Putamen (tissue), 1 donor: ENCODE data around the gene CLSTN3.

Source experiments
- DNase-seq: peaks from one replicate; pipeline ENCODE4 v3.0.0-alpha.2; 2016; ENCODE audit warnings: low spot score

Gene CLSTN3

DNA sequence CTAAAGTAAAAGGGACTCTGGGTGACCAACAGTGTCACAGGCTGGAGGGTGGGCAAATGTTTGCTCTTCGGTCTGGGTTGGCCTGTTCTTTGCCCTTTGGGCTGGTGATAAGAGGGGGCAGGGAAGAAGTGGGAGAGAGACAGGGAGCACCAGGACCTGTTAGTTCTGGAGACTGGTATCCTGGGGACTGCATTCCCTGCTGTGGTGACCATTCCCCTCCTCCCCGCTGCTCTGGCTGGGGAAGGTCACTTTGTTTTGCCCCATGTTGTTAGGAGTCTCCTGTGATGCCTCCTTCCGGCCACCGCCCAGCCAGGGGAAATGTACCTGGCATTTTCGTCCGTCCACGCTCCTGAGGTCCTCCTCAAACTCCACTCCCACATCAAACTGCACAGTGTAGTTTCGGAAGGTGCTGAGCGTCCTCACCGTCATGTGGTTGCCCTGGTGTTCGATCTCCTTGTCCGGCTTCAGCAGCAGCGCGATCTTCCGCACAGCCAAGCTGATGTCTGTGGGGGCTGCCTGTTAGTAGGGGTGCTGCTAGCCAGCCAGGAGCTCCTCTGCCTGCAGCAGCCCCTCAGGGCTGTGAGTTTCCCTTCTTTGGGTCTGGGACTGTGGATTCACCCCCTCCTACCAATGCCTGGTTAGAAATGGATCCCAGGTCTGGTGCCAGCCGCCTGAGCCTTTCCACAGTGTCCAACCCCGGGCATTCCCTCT, 2.1 kb upstream of the CLSTN3 start:
- DNase-seq: no peak

DNA sequence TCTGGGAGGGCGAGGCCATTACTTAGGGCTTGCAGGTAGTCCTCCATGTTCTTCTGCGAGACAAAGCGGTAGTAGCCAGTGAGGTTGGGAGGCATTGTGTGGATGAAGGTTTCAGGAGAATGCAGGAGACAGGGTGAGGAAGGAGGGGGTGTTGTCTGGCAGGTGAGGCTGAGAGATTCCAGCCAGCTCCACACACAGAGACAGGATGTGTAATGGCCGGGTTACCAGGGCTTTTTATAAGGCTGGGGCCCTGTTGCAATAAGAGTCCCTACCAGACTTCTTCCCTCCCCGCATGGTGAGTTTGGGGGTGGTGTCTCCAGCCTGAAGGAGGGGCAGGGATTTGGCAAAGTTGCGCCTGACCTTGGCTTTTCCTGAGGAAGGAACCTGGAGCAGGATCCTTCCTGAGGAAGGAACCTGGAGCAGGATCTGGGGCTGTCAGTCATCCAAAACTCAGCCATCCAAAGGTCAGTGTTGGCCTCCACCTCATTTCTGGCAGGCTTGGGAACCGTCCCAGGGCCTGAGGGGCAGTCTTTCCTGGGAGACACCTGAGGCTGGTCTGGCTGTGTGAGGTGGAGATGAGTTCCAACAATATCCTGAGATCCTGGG, 1.4 kb upstream of the CLSTN3 start, which contains the start of gene RBP5:
RBP5 (minus strand) TSS at position 209 of the 606 bp plus-strand sequence; CDS start at position 95, 114 bp downstream.
- DNase-seq: no peak

DNA sequence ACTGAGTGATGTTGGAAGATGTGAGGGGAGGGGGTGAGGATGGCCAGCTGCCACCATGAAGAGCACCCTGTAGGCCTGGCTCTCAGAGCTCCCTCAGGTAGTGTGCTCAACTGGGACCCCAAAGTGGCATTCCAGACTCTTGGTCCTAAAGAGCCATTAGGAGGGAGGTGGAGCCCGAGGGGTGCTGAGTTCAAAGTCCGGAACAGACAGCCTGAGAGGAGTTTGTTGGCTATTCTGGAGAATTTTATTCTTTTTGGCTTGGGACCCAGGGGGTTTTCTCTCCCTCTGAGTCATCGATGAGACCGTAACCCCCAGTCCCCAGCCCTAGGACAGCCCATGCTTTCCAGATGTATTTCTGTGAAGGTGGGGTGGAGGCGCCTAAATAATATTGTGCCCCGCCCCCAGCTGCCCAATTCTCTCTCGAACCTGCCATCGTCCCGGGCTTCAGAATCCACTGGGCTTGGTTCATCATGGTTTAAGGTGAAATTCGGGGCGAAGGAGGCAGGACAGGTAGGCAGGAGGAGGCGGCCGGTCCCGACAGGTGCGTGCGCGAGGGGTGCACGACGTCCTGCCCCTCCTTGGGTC, 792 bp upstream of the CLSTN3 start:
- no peak for DNase-seq

DNA sequence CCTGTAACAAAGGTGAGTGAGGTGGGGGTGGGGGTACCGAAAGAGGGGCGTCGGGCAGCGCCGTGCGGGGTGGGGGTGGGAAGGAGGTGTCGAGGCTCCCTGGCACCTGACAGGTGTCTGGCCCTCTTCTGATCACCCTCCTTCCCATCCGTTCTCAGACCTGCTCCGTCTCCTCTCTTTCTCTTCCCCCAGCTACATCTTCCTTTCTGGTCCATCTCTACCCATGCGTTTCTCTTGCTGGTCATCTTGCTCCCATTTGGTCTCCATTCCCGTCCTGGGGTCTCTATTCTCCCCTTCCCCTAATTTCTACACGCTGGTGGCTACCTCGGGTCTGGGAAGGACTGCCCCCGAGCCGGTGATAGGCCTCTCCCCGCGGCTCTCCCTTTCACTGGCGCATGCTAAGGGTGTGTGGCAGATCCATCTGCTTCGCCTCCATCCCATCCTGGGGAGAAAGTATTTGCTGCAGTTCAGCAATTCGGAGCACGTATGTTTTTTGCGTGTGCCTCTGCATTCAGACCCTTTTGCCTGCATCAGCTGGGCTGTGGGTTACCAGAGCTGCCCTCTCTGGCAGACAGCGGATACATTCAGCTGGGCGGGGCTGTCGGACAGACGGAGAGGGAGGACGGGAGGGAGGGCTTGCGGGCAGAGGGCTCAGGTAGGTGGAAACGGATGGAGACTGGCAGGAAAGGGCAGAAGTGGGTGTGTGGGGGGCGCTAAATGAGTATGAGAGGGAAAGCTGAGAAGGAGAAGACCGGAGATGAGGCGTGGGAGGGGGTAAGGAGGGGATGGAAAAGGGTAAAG, 730 bp downstream of the CLSTN3 start:
- no peak for DNase-seq

DNA sequence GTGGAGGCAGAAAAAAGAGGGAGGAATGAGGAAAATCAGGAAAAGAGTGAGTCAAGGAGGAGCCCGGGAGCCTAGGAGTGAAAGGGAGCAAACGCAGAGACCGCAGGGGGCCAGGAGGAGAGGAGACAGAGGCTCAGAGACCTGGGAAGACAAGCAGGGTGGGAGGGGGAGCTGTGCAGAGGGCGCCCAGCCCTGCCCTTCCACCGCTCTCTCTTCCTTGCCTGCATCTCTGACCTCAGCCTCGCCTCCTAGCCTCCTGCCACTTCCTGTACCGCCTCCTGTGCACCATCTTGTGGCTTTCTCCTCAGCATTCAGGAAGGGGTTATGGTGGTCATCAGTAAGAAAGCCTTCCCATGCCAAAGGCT, 1.3 kb downstream of the CLSTN3 start:
- DNase-seq: no peak

DNA sequence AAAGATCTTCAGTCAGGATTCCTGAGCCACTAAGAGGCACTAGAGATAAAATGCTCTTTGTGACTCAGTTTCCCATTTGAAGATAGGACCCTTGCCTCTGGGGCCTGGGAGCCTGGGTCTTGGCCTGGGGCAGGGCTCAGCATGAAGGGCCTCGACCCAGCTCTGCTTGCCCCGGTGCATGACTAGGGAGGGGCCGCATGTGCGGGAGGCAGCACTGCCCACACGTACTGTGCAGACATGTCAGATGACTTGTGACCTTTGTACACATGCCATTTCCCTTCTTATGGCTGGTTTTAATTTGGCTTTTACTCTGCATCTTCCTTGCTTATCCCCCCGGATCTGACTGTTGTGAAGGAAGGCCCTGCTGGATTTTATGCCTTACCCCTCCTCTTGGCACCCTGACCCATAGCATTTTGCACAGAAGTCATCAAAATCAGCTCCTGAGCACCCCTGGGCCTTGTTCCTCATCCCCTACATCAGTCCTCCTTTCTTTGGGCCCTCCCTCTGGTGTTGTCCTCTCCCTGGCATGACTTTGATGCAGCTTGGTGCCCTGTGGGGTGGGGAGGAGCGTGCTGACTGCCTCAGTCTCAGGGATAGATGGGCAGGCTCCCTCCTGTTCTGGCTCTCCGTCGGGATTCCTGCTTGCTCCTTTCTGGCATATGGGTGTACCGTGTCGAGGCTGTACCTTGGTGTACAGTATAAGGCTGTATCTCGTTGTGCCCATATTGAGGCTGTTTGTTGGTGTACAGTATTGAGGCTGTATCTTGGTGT, 4.4 kb downstream of the CLSTN3 start:
- no peak for DNase-seq

DNA sequence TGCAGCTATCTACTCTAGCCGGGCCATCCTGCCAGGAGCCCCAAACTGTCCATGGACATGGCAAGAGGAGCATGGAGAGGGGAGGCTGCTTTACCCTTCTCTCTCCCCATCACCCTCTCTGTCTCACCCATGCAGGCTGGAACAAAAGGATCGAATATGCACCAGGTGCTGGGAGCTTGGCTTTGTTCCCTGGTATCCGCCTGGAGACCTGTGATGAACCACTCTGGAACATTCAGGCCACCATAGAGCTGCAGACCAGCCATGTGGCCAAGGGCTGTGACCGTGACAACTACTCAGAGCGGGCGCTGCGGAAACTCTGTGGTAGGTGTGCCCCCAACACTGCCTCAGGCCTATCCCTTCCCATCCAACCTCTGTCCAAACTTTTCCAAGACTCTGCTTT, 5.9 kb downstream of the CLSTN3 start:
- DNase-seq: no peak

DNA sequence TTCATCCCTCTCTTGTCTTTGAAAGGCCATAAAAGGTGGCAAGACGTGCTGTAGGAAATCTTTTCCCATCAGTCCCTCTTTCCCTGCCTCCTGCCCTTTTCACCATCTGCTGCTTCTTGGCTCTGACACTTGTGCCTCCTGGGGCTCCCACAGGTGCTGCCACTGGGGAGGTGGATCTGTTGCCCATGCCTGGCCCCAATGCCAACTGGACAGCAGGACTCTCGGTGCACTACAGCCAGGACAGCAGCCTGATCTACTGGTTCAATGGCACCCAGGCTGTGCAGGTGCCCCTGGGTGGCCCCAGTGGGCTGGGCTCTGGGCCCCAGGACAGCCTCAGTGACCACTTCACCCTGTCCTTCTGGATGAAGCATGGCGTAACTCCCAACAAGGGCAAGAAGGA, 6.5 kb downstream of the CLSTN3 start:
- DNase-seq: no peak

DNA sequence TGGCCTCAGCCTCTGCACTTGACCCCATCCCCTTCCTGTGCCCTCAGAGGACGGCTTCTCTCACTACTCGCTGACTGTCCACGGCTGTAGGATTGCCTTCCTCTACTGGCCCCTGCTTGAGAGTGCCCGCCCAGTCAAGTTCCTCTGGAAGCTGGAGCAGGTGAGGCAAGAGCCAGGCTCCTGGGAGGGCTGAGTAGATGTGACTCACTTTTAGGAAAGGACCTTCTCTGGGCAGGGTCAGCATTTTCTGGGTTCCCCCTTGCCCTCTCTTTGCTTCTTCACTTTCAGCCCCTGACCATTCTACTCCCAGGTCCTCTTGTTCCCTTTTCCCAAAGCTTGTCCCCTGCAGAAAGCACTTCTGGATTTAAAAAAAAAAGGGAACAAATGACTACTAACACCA, 7.7 kb downstream of the CLSTN3 start:
- no peak for DNase-seq

DNA sequence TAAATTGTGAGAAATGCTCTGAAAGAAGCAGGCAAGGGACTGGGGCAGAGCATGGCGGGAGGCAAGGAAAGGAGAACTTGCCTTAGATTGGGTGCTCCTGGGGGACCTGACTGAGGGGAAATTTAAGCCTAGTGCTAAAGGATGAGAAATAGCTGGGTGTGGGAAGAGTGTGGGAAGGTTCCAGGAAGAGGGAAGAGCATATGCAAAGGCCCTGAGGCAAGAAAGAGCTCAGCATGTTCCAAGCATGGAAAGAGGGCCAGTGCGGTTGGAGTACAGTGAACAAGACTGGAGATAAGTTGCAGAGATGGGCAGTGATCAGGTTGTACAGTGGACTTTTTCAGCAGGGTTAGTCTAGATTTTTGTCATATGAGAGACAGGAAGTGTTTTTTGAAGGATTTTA, 9.0 kb downstream of the CLSTN3 start:
- no peak for DNase-seq

DNA sequence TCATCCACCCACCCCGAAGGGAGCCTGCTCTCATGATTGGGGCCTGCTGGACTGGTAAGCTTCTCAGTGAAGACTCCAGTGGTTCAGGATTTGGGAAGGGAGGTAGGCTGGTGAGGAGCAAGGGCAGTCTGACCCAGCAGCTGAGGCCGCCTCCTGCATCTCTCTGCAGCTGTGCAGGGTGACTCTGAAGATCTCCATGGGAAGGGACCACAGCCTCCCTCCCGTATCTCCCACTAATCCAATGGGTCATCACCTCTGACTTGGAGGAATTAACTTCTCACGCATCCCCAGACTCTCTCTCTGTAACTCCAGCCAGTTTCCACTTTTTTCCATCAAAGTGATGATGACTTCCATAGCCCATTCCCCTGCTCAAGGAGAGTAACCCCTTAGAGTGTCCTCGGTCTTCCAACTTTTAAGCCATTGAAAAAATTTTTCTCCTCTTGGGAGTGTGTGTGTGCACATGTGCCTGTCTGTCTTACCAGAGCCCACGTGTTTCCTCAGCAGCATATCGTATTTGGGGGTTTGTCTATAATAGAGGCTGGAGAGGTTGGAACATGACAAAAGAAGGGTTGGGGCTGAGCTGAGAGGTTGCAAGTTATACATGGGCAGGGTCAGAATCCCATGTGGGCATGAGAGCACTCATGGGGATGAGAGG, 11.3 kb downstream of the CLSTN3 start:
- DNase-seq: no peak

DNA sequence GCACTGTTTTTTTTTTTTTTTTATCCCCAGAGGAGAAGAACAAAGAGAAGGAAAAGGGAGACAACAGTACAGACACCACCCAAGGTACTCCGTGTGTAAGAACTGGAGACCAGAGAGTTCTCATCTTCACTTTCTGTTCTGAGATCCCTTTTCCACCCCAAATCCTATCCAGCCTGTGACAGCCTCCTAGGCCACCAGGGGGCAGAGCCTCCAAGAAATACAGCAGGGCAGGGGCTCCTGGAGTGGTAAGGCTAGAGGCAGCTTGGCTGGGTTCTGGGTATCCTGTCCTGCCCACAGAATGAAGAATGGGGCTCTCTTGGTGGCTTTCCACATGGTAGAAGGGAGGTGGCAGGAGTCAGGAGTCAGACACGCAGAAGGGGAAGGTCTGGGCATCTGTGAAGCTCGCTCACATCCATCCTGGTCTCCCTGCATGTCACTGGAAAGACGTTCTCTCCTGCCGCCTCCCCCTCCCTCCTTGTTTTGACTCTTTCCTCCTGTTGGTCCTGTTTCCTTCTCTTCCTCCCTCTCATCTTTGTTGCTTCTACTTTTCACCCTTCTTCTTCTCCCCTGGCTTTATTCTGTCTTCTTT, 12.0 kb downstream of the CLSTN3 start:
- no peak for DNase-seq

DNA sequence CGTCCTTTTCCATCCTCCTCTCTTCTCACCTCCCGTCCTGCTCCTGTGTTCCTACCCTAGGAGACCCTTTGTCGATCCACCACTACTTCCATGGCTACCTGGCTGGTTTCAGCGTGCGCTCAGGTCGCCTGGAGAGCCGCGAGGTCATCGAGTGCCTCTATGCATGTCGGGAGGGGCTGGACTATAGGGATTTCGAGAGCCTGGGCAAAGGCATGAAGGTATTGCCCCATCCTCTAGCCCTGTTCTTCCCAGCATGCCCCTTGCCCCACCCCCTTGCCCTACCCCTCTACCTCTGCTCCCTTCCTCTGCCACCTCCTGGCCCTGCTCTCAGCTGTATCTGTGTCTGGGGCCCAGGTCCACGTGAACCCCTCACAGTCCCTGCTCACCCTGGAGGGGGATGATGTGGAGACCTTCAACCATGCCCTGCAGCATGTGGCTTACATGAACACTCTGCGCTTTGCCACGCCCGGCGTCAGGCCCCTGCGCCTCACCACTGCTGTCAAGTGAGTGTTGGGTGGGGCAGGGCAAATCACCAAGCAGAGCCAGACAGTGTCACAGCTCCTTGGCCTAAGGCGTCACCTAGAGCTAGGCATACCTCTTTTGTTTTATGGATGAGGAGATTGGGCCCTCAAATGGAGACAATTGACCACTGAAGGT, 12.8 kb downstream of the CLSTN3 start:
- no peak for DNase-seq

DNA sequence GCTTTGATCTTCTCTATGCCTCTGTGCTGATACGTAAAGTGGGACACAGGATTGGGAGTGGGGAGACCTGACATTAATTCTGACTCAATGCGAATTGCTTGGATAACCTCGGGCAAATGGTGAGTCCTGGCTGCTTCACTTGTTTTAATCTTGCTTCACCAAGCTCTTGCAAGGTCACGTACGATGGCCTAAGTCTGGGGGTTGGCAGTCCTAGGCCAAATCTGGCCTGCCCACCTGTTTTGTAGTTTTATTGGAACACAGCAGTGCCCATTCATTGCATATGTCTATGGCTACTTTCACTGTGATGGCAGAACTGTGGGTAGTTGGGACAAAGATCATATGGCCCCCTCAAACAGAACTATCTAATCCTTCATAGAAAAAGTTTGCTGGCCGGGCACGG, 13.4 kb downstream of the CLSTN3 start:
- no peak for DNase-seq

DNA sequence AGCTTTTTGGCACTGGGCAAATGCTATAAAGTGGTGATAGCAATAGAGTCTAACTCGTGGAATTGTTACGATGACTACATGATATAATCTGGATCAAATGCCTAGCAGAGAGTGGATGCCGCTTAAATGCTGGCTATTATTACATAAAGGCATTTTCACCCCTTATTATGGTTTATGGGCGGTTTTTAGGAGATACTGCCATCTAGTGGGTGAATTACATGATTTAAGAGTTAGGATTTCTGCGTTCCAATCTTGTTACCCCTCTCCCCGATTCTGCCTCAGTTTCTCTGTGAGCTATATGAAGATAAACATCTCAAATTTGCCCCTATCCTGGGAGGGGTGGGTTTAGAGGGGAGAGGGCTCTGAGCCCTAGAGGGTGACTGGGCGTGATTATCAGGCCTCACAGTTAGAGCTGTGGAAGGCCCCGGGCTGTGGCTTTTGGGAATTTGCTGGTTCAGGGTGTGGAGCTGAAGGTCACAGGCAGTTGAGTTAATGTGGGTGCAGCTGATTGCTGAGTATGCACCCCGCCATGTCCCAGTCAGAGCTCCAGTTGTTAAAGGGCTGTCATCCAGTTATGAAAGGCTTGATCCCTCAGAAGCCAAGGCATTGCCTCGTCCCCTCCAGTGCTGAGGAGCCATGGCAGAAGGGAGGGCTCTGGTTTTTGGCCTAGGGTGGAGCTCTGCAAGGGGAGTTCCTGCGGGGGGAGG, 14.4 kb downstream of the CLSTN3 start:
- no peak for DNase-seq

DNA sequence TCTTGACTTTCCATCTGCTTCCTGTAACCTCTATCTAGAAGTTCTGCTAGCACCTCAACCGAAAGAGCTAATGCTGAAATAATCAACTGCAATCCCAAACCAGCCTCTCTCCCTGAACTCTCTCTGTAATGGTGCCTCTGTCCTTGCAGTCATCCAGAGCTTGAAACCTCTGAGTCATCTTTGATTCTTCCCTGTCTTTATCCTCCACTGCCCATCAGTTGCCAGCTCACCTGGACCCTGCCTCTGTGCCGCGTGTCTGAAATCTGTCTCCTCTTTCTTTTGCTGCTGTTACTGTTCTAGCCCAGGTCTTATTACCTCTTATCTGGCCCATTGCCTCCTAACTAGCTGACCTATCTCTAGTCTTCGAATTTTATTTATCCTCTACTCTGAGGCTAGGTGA, 15.5 kb downstream of the CLSTN3 start:
- DNase-seq: no peak

DNA sequence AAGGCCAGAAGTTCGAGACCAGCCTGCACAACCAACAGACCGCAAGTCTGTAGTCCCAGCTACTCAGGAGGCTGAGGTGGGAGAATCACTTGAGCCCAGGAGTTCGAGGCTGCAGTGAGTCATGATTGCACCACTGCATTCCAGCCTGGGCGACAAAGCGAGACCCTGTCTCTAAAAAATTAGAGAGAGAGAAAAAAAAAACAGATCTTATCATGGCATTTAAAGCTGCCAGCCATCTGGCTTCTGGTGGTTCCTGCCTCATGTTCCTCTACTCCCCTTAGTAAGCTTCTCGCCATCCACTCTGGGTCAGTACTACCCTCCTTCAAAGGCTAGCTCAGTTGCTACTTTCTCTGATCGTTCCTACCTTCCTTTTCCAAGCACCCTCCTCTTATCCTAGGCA, 16.1 kb downstream of the CLSTN3 start:
- DNase-seq: no peak

DNA sequence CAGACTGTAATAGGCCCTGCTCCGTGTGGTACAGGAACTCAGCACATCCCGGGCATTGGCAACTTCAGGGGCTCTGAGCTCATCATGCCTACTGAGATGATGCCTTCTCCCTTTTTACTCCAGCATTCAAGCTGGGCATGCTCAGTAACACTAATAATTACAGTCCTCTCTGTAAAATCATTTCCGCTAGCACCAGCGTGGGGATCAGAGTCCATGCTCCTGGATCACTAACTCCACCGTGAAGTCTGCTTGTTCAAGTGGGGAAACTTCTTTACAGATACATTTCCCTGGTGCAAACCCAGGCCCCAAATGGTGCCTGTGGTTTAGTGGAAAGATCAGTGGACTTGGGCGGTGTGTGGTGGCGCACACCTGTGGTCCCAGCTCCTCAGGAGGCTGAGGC, 16.7 kb downstream of the CLSTN3 start:
- no peak for DNase-seq

DNA sequence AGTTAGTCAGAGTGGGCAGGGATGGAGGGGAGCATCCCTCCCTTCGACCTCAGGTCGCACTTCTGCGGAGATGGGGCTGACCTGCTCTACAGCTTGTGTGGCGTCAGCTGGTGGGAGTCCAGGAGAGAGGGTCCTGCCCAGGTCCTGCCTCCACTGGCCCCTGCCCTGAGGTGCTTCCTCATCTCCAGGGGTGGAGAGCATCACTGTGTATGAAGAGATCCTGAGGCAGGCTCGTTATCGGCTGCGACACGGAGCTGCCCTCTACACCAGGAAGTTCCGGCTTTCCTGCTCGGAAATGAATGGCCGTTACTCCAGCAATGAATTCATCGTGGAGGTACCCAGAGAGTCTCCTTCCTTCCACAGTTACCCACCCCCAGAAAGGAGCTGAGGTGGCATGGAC, 20.2 kb downstream of the CLSTN3 start:
- DNase-seq: no peak

DNA sequence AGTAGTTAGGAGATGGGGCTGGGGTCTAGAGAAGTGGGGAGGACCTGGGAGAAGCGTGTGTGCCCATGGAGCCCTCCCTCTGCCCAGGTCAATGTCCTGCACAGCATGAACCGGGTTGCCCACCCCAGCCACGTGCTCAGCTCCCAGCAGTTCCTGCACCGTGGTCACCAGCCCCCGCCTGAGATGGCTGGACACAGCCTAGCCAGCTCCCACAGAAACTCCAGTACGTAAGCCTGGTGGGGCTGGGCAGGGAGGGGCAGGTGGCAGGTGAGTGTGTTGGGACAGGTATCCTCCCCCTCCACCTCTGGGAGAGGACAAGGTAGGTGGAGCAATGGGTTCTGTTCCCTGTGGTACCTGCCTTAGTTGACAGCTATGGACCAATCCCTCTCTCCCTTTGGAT, 20.7 kb downstream of the CLSTN3 start:
- DNase-seq: no peak
